IMR-90 (cell line): ENCODE data around the gene LMNB1. TPM values are rescaled to one million over a fixed set of nuclear protein-coding genes. Genes with fewer than 3 reads are reported as not detected.
A peak's percentile ranks its signal among the peaks of the same experiment; 100 is the strongest.

Source experiments
- ATAC-seq: fragments of 200-7000 bp; cut with Tn5 transposase; 2 replicates; pipeline ENCODE4 v1.9.1; 2020; ENCODE audit warnings: low read depth, mild to moderate bottlenecking, moderate library complexity
- BruUV-seq: library from RNA; stranded (reverse); fragments of 400-500 nt; replicated peaks from 2 replicates; lab custom pipeline; 2021; lab: Mats Ljungman, UMichigan
- CTCF ChIA-PET: fragments of 300-600 bp; formaldehyde crosslinking; extraction: SDS; loops from one replicate; lab custom pipeline; 2021; ENCODE audit warnings: antibody characterized with exemption; lab: Yijun Ruan, JAX
- POLR2A ChIA-PET: fragments of 300-600 bp; sonication (Branson Sonifier 250); formaldehyde crosslinking; loops from one replicate; lab custom pipeline; 2022; ENCODE audit warnings: antibody characterized with exemption; ENCODE audit not compliant: unreplicated experiment; lab: Charles Lee
- DNase-seq: peaks from one replicate; pipeline ENCODE4 v3.0.0; 2013
- H2AFZ ChIP-seq: replicated peaks from 2 replicates; pipeline ENCODE3; 2013; ENCODE audit warnings: low read length, mild to moderate bottlenecking; ENCODE audit not compliant: poor library complexity
- H2AK5ac ChIP-seq: 2 replicates; pipeline ENCODE4 v1.6.1; 2013; ENCODE audit warnings: low read depth, low read length, inconsistent platforms
- H2AK9ac ChIP-seq: replicated peaks from 2 replicates; pipeline ENCODE3; 2013; ENCODE audit warnings: mild to moderate bottlenecking, low read depth, low read length, moderate library complexity; ENCODE audit not compliant: poor library complexity
- H2BK120ac ChIP-seq: 2 replicates; pipeline ENCODE4 v1.6.1; 2013; ENCODE audit warnings: low read depth, low read length, inconsistent platforms
- H2BK15ac ChIP-seq: 3 replicates; pipeline ENCODE4 v1.6.1; 2013; ENCODE audit warnings: low read depth, low read length, inconsistent platforms
- H2BK20ac ChIP-seq: 2 replicates; pipeline ENCODE4 v1.6.1; 2013; ENCODE audit warnings: low read depth, mild to moderate bottlenecking, inconsistent platforms, low read length, moderate library complexity
- H2BK5ac ChIP-seq: 2 replicates; pipeline ENCODE4 v1.6.1; 2013; ENCODE audit warnings: mild to moderate bottlenecking, low read depth, low read length, inconsistent platforms; ENCODE audit not compliant: poor library complexity, severe bottlenecking
- H3K14ac ChIP-seq: replicated peaks from 2 replicates; pipeline ENCODE4 v1.6.1; 2013; ENCODE audit warnings: low read depth, low read length, inconsistent platforms
- H3K18ac ChIP-seq: 2 replicates; pipeline ENCODE4 v1.6.1; 2013; ENCODE audit warnings: low read depth, low read length, control low read depth
- H3K23ac ChIP-seq: 2 replicates; pipeline ENCODE4 v1.6.1; 2013; ENCODE audit warnings: low read depth, low read length, inconsistent platforms
- H3K27ac ChIP-seq: 2 replicates; pipeline ENCODE4 v1.5.1; 2013; ENCODE audit warnings: mild to moderate bottlenecking, control low read depth, low read length; ENCODE audit not compliant: insufficient read depth
- H3K27me3 ChIP-seq: 2 replicates; pipeline ENCODE4 v1.6.1; 2013; ENCODE audit warnings: low read length; ENCODE audit not compliant: control insufficient read depth, insufficient read depth
- H3K36me3 ChIP-seq: 2 replicates; pipeline ENCODE4 v1.6.1; 2013; ENCODE audit warnings: low read length, mixed read lengths; ENCODE audit not compliant: control insufficient read depth, insufficient read depth
- H3K4ac ChIP-seq: 2 replicates; pipeline ENCODE4 v1.6.1; 2013; ENCODE audit warnings: low read depth, low read length, inconsistent platforms
- H3K4me1 ChIP-seq: 2 replicates; pipeline ENCODE4 v1.6.1; 2013; ENCODE audit warnings: low read length, mixed read lengths; ENCODE audit not compliant: control insufficient read depth, insufficient read depth
- H3K4me2 ChIP-seq: 2 replicates; pipeline ENCODE4 v1.6.1; 2013; ENCODE audit warnings: low read depth, mild to moderate bottlenecking, control low read depth, low read length, moderate library complexity
- H3K4me3 ChIP-seq: 2 replicates; pipeline ENCODE4 v1.5.1; 2013; ENCODE audit warnings: low read depth, mild to moderate bottlenecking, control low read depth, low read length, moderate library complexity; ENCODE audit not compliant: insufficient read depth
- H3K56ac ChIP-seq: 2 replicates; pipeline ENCODE4 v1.6.1; 2013; ENCODE audit warnings: low read length, inconsistent platforms; ENCODE audit not compliant: insufficient read depth; ENCODE audit errors: extremely low read depth
- H3K79me1 ChIP-seq, 2 experiments: 2 replicates each; pipeline ENCODE4 v1.6.1; 2013; ENCODE audit warnings: low read length in 2 of 2, inconsistent platforms in 1 of 2, low read depth in 1 of 2
- H3K9ac ChIP-seq: 2 replicates; pipeline ENCODE4 v1.6.1; 2013; ENCODE audit warnings: low read depth, low read length, control low read depth
- H3K9me1 ChIP-seq: 2 replicates; pipeline ENCODE4 v1.6.1; 2013; ENCODE audit warnings: low read length, inconsistent platforms; ENCODE audit not compliant: insufficient read depth
- H3K9me3 ChIP-seq: 2 replicates; pipeline ENCODE4 v1.6.1; 2013; ENCODE audit warnings: low read length; ENCODE audit not compliant: control insufficient read depth, insufficient read depth
- H4K20me1 ChIP-seq: 2 replicates; pipeline ENCODE4 v1.6.1; 2013; ENCODE audit warnings: low read length, inconsistent platforms; ENCODE audit not compliant: insufficient read depth
- H4K5ac ChIP-seq: 2 replicates; pipeline ENCODE4 v1.6.1; 2013; ENCODE audit warnings: mild to moderate bottlenecking, low read depth, low read length, control low read depth
- H4K8ac ChIP-seq, 2 experiments: 2 replicates each; pipeline ENCODE4 v1.6.1; 2013; ENCODE audit warnings: low read depth in 2 of 2, low read length in 2 of 2, control low read depth in 1 of 2, inconsistent platforms in 1 of 2
- H4K91ac ChIP-seq: 2 replicates; pipeline ENCODE4 v1.6.1; 2013; ENCODE audit warnings: low read depth, low read length, inconsistent platforms; ENCODE audit not compliant: insufficient read depth
- CHD1 ChIP-seq: IDR thresholded peaks from 2 replicates; pipeline ENCODE4 v1.6.1; 2012; ENCODE audit warnings: low read depth, low read length, improper control_type of control experiment
- CTCF ChIP-seq: conservative IDR thresholded peaks from 2 replicates; pipeline ENCODE4 v1.5.1; 2012; ENCODE audit warnings: mild to moderate bottlenecking, low read depth, low read length, improper control_type of control experiment
- FOS ChIP-seq: fragments of 150-350 bp; IDR thresholded peaks from 2 replicates; pipeline ENCODE4 v1.6.1; 2016; ENCODE audit warnings: low read depth, low read length
- MXI1 ChIP-seq: IDR thresholded peaks from 2 replicates; pipeline ENCODE4 v1.6.1; 2012; ENCODE audit warnings: low read depth, mild to moderate bottlenecking, low read length, moderate library complexity, borderline replicate concordance
- NFE2L2 ChIP-seq: fragments of 150-350 bp; IDR thresholded peaks from 2 replicates; pipeline ENCODE4 v1.6.1; 2016; ENCODE audit warnings: low read depth, mild to moderate bottlenecking, low read length
- RAD21 ChIP-seq: IDR thresholded peaks from 2 replicates; pipeline ENCODE4 v1.6.1; 2012; ENCODE audit warnings: low read length, improper control_type of control experiment
- SMC3 ChIP-seq: fragments of 150-350 bp; IDR thresholded peaks from 2 replicates; pipeline ENCODE4 v1.6.1; 2016; ENCODE audit warnings: low read depth, mild to moderate bottlenecking, antibody characterized with exemption, low read length, moderate library complexity
- USF2 ChIP-seq: fragments of 150-350 bp; IDR thresholded peaks from 2 replicates; pipeline ENCODE4 v1.6.1; 2017; ENCODE audit warnings: mild to moderate bottlenecking, antibody characterized with exemption, low read length, low read depth
- dilution Hi-C: fragments of 300-500 bp; cut with HindIII; formaldehyde crosslinking; loops from one replicate; pipeline ENCODE4 v1.14.3; 2018; ENCODE audit warnings: low sequenced_read_pairs; ENCODE audit not compliant: unreplicated experiment
- in situ Hi-C: fragments of 300-500 bp; cut with MboI; formaldehyde crosslinking; loops from 3 replicates; pipeline ENCODE4 v1.14.3; 2019; ENCODE audit warnings: low sequenced_read_pairs, inconsistent platforms, mixed read lengths
- intact Hi-C: fragments of 100-400 bp; cut with micrococcal nuclease; formaldehyde crosslinking; loops from 2 replicates; pipeline ENCODE4 v1.10.0; 2022
- polyA plus RNA-seq, 3 experiments: library from polyadenylated mRNA; depleted of rRNA; stranded (reverse); fragments of >200 nt; gene quantifications; 2 replicates each; pipeline ENCODE4 v1.2.3, GENCODE V29; 2012; ENCODE audit warnings: low replicate concordance in 1 of 3
- total RNA-seq: library from RNA; depleted of rRNA; stranded (reverse); fragments of >200 nt; gene quantifications from 2 replicates; pipeline ENCODE4 v1.2.3, GENCODE V29; 2012

Gene LMNB1
- total and polyA plus RNA-seq, 2 of the 4 experiments (the other 2 are of a cell fraction): 36.0 to 53.6 TPM

DNA sequence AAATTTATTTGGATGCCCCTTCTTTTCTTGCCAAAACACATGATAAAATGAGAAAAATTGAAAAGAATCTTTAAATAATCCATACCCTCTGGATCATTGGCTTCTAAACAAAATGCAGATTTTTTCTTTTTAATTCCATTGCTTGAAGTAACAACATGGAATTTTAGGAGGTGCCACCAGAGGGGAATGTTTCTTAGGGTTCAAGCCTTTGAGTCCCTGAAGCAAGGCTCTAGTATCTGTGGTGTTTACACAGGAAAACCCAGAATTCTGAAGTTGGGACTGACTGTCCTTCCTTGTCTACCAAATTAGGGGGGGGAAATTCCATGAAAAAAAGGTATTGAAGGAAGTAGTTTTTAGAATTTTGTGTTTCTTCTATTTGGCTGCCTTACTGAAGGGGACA is 69.4 kb downstream of the LMNB1 start:
- no peak overlapping the region for H3K4me3 ChIP-seq
- H4K5ac ChIP-seq: no peak overlapping the region
- no peak overlapping the region for H4K91ac ChIP-seq
- H3K56ac ChIP-seq: no peak overlapping the region
- H3K4me2 ChIP-seq: no peak overlapping the region
- H3K79me1 ChIP-seq: no peaks in the 10 kb centered on the region
- intact Hi-C loops (loop anchor here (5.0 kb wide), 2 partner anchors 186 to 381 kb away; partner anchors contain the start of gene MARCHF3), dilution Hi-C loops (no loop called here), in situ Hi-C loops (no loop called here)
- no peaks in the 10 kb centered on the region for H4K20me1 ChIP-seq
- H3K9me1 ChIP-seq: no peaks in the 10 kb centered on the region
- H2AK5ac ChIP-seq: no peak overlapping the region
- CTCF ChIA-PET: no interaction called here
- no peak overlapping the region for H3K14ac ChIP-seq
- no peak overlapping the region for H2AK9ac ChIP-seq
- H3K9me3 ChIP-seq: no peaks in the 10 kb centered on the region
- peak; percentile 44; the same call in 1 of the 2 replicates for ATAC-seq
- H3K18ac ChIP-seq: no peak overlapping the region
- H2BK20ac ChIP-seq: no peak overlapping the region
- H3K36me3 ChIP-seq: no peaks in the 10 kb centered on the region
- H2AFZ ChIP-seq: no peak overlapping the region
- POLR2A ChIA-PET: no interaction called here
- no peak overlapping the region for H3K9ac ChIP-seq
- no peak overlapping the region for H3K23ac ChIP-seq
- H3K27me3 ChIP-seq: no peaks in the 10 kb centered on the region
- H3K27ac ChIP-seq: no peak overlapping the region
- no peak overlapping the region for H2BK120ac ChIP-seq
- TF ChIP-seq RAD21: peak; percentile 56
- TF ChIP-seq MXI1: no peak
- TF ChIP-seq CTCF: peak; percentile 42
- peak; percentile 47 for TF ChIP-seq SMC3
- no peak for TF ChIP-seq NFE2L2
- TF ChIP-seq CHD1: no peak
- TF ChIP-seq FOS: no peak
- no peak for TF ChIP-seq USF2
- no peak overlapping the region for H3K4ac ChIP-seq
- H2BK15ac ChIP-seq: no peak overlapping the region
- peak; percentile 38 for DNase-seq
- H2BK5ac ChIP-seq: no peak overlapping the region
- no TSS peak for BruUV-seq
- no peaks in the 10 kb centered on the region; the same call in 1 of the 2 replicates for H3K4me1 ChIP-seq
- H4K8ac ChIP-seq: no peak overlapping the region
